Upper lobe of left lung (tissue), 4 donors: Measurements from ENCODE around the gene ISLR.

Experiments used
- CTCF ChIP-seq, 6 experiments: fragments of 450-650 bp in 4 of 6; fragments of 200-600 bp in 2 of 6; sonication (generic) in 2 of 6; IDR thresholded peaks; one replicate each; pipeline ENCODE4 v1.5.1; 2016 to 2019; ENCODE audit warnings: antibody characterized with exemption in 6 of 6
- EP300 ChIP-seq, 4 donors: sonication (generic); formaldehyde crosslinking; IDR thresholded peaks; one replicate each; pipeline ENCODE4 v1.5.1; 2017; ENCODE audit warnings: antibody characterized with exemption in 4 of 4, control low read depth in 2 of 4

GRCh38 chr15:74217907-74218885 lies 44.7 kb downstream of the ISLR start:
- TF ChIP-seq CTCF (IDR thresholded peaks at IDR 0.05) (no peak), EP300 (IDR thresholded peaks at IDR 0.05) (no peak)
